ENCODE data around the gene PES1.
A peak's percentile ranks its signal among the peaks of the same experiment; 100 is the strongest.
"Not testable (repeated sequence)": the region's sequence is repeated elsewhere in the genome, so short reads cannot be mapped to it uniquely, and the experiment has no call there.

PES1 gene

DNA sequence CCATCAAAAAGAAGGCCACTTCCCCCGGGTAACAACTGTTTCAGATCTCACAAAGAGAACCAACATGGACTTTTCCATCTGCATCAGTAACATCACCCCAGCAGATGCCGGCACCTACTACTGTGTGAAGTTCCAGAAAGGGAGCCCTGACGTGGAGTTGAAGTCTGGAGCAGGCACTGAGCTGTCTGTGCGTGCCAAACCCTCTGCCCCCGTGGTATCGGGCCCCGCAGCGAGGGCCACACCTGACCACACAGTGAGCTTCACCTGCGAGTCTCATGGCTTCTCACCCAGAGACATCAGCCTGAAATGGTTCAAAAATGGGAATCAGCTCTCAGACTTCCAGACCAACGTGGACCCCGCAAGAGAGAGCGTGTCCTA lies 48.9 kb downstream of the PES1 start:
- H3K4me3 ChIP-seq (ENCODE audit: low read length), result peak overlapping the region; percentile 59
- WGBS, result 85% methylated on average over 12 of the region's 12 CpGs

DNA sequence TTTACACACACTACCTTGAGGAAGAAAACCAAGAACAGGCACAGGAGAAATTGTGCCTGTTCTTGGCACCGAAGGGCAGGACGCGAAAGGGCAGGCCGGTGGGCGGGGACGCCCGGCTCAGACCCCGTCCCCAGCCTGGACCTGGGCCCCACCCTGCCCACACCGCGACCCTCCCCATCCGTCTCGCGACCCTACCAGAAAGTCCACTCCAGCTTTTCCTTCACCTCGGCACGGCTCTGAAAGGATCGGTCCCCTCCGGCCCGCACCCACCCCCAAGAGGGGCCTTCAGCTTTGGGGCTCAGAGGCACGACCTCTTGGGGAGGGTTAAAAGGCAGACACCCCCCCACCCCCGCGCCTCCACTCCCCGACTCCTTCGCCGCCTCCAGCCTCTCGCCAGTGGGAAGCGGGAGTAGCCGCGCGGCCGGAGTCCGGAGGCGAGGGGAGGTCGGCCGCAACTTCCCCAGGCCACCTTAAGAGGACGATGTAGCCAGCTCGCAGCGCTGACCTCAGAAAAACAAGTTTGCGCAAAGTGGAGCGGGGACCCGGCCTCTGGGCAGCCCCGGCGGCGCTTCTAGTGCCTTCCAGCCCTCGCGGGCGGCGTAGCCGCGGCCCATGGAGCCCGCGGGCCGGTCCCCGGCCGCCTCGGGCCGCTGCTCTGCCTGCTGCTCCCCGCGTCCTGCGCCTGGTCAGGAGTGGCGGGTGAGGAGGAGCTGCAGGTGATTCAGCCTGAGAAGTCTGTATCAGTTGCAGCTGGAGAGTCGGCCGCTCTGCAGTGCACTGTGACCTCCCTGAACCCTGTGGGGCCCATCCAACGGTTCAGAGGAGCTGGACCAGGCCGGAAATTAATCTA lies 49.5 kb downstream of the PES1 start:
- WGBS, result 4% methylated on average over 64 of the region's 64 CpGs
- H3K9ac ChIP-seq (ENCODE audit: low read depth, low read length), result peak overlapping the region; percentile 65
- H3K4me3 ChIP-seq (ENCODE audit: low read length), result peak overlapping the region; percentile 59
- no peak overlapping the region for H3K27ac ChIP-seq (ENCODE audit: low read depth, low read length)
- peaks cover 28% of the 10 kb centered on the region for H3K27me3 ChIP-seq (ENCODE audit: insufficient read depth, low read length)
- H3K4me1 ChIP-seq (ENCODE audit: insufficient read depth, low read length), result no peaks in the 10 kb centered on the region; the same call in 1 of the 2 replicates
- H3K9me3 ChIP-seq (ENCODE audit: insufficient read depth, low read depth, low read length), result no peaks in the 10 kb centered on the region
- H3K36me3 ChIP-seq (ENCODE audit: insufficient read depth, low read length), result no peaks in the 10 kb centered on the region

More for the DNA sequence above, 48.9 kb downstream of the PES1 start:
- no peaks in the 10 kb centered on the region for H3K4me1 ChIP-seq (ENCODE audit: insufficient read depth, low read length)
- H3K27ac ChIP-seq (ENCODE audit: low read depth, low read length), result no peak overlapping the region
- peaks cover 28% of the 10 kb centered on the region for H3K27me3 ChIP-seq (ENCODE audit: insufficient read depth, low read length)
- no peaks in the 10 kb centered on the region for H3K36me3 ChIP-seq (ENCODE audit: insufficient read depth, low read length)
- H3K9ac ChIP-seq (ENCODE audit: low read depth, low read length), result peak overlapping the region; percentile 65; the same call in 1 of the 2 replicates
- H3K9me3 ChIP-seq (ENCODE audit: insufficient read depth, low read depth, low read length), result no peaks in the 10 kb centered on the region

DNA sequence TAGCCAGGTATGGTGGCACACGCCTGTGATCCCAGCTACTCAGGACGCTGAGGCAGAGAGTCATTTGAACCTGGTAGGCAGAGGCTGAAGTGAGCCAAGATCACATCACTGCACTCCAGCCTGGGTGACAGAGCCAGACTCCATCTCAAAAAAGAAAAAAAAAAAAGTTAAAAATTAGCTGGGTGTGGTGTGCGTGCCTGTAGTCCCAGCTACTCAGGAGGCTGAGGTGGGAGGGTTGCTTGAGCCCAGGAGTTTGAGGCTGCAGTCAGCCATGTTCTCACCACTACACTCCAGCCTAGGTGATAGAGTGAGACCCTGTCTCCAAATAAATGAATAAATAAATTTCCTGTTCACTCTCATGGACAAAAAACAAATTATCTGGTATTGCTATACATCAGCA lies 50.2 kb downstream of the PES1 start:
- Histone ChIP-seq H3K9ac (ENCODE audit: low read depth, low read length) (0 out of 2 replicates have a peak overlapping the region, but pooled peaks have one; percentile 65), H3K4me3 (ENCODE audit: low read length) (peak overlapping the region; percentile 59)

DNA sequence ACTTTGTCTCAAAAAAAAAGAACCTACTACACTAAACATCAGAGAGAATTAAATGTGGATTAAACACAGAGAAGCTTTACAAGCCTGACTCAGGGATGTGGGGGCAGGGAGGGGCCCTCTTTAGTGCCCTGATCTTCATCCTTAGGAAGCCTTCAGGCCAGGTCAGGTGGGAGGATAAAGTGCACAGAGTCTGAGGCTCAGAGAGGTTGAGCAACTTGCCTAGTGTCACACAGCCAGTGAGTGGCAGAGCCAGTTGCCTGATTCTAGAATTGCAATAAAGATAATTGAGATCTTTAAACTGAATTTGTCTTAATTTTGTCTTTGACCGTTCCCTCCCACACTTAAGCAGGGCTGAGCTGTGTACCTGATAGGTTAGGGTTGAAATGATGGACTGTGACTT lies 52.3 kb downstream of the PES1 start:
- no peak overlapping the region for H3K27ac ChIP-seq (ENCODE audit: low read depth, low read length)
- H3K4me1 ChIP-seq (ENCODE audit: insufficient read depth, low read length), result no peaks in the 10 kb centered on the region; the same call in 1 of the 2 replicates
- WGBS, result 100% methylated on average over 1 of the region's 1 CpG
- H3K9me3 ChIP-seq (ENCODE audit: insufficient read depth, low read depth, low read length), result no peaks in the 10 kb centered on the region
- H3K4me3 ChIP-seq (ENCODE audit: low read length), result no peak overlapping the region
- H3K27me3 ChIP-seq (ENCODE audit: insufficient read depth, low read length), result peaks cover 26% of the 10 kb centered on the region
- no peak overlapping the region for H3K9ac ChIP-seq (ENCODE audit: low read depth, low read length)
- no peaks in the 10 kb centered on the region for H3K36me3 ChIP-seq (ENCODE audit: insufficient read depth, low read length)

More for the DNA sequence above, 50.2 kb downstream of the PES1 start:
- H3K27ac ChIP-seq (ENCODE audit: low read depth, low read length); H3K36me3 ChIP-seq (ENCODE audit: insufficient read depth, low read length); H3K9me3 ChIP-seq (ENCODE audit: insufficient read depth, low read depth, low read length); H3K4me1 ChIP-seq (ENCODE audit: insufficient read depth, low read length): not testable (repeated sequence)
- WGBS, result 82% methylated on average over 3 of the region's 3 CpGs
- peaks cover 28% of the 10 kb centered on the region for H3K27me3 ChIP-seq (ENCODE audit: insufficient read depth, low read length)

DNA sequence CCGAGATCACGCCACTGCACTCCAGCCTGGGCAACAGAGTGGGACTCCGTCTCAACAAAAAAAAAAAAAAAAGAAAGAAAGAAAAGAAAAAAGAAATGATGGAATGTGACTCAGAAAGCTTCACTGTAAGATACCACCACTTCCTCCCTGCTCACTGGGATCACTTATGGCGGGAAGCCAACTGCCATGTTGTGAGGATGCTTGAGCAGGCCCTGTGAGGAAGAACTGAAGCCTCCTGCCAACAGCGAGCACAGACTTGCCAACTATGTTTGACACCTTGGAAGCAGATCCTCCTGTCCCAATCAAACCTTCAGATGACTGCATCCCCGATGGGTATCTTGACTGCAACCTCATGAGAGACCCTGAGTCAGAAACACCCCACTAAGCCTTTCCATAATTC lies 53.4 kb downstream of the PES1 start:
- no peak overlapping the region for H3K9ac ChIP-seq (ENCODE audit: low read depth, low read length)
- H3K36me3 ChIP-seq (ENCODE audit: insufficient read depth, low read length), result no peaks in the 10 kb centered on the region
- no peaks in the 10 kb centered on the region; the same call in 1 of the 2 replicates for H3K4me1 ChIP-seq (ENCODE audit: insufficient read depth, low read length)
- no peak overlapping the region for H3K27ac ChIP-seq (ENCODE audit: low read depth, low read length)
- H3K27me3 ChIP-seq (ENCODE audit: insufficient read depth, low read length), result peaks cover 18% of the 10 kb centered on the region
- H3K9me3 ChIP-seq (ENCODE audit: insufficient read depth, low read depth, low read length), result no peaks in the 10 kb centered on the region
- H3K4me3 ChIP-seq (ENCODE audit: low read length), result no peak overlapping the region
- WGBS, result 92% methylated on average over 6 of the region's 6 CpGs

DNA sequence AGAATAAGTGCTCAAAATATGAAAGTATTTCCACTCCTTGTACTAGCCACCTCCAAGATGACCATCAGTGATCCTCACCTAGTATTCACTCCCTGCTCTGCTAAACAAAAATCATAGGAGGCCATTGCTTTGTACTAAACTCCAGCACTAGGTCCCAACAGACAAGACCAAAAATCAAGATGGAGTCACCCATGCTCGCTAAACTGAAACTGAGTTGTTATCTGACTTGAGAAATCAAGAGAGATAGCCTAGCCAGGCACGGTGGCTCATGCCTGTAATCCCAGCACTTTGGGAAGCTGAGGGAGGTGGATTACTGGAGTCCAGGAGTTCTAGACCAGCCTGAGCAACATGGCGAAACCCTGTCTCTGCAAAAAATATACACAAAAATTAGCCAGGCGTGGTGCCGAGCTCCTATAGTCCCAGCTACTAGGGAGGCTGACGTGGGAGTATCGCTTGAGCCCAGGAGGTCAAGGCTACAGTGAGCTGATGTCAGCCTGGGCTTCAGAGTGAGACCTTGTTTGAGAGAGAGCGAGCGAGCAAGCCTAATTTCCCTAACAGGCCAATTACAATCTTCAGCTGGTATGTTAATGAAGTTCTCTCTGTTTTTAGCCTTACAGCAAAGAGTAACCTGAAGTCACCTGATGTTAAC lies 54.5 kb downstream of the PES1 start:
- H3K27me3 ChIP-seq (ENCODE audit: insufficient read depth, low read length), result peaks cover 9% of the 10 kb centered on the region
- H3K9ac ChIP-seq (ENCODE audit: low read depth, low read length), result no peak overlapping the region
- no peaks in the 10 kb centered on the region; the same call in 1 of the 2 replicates for H3K4me1 ChIP-seq (ENCODE audit: insufficient read depth, low read length)
- H3K36me3 ChIP-seq (ENCODE audit: insufficient read depth, low read length), result no peaks in the 10 kb centered on the region
- 79% methylated on average over 7 of the region's 9 CpGs for WGBS
- H3K9me3 ChIP-seq (ENCODE audit: insufficient read depth, low read depth, low read length), result no peaks in the 10 kb centered on the region
- no peak overlapping the region for H3K4me3 ChIP-seq (ENCODE audit: low read length)
- H3K27ac ChIP-seq (ENCODE audit: low read depth, low read length), result no peak overlapping the region; the same call in 1 of the 2 replicates

DNA sequence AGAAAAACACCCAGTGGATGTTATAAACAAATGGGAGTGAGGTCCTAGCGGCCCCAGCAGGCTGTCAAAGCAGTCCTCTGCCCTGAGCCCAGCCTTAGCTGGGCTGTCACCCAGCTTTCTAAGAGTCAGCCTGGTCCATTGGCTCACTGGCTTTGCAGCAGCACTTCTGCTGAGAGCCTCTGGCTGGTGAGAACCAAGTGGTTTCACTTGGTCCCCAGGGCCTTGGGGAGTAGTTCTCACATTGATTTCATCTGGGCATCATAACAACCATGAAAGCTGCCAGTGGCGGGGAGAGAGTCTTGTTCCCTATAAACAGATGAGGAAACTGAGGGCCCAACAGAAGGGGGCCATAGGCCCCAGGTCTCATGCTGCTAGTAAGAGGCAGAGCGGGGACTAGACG lies 56.5 kb downstream of the PES1 start:
- Histone ChIP-seq H3K36me3 (ENCODE audit: insufficient read depth, low read length) (no peaks in the 10 kb centered on the region), H3K9ac (ENCODE audit: low read depth, low read length) (no peak overlapping the region), H3K4me3 (ENCODE audit: low read length) (no peak overlapping the region), H3K9me3 (ENCODE audit: insufficient read depth, low read depth, low read length) (no peaks in the 10 kb centered on the region), H3K27ac (ENCODE audit: low read depth, low read length) (no peak overlapping the region), H3K27me3 (ENCODE audit: insufficient read depth, low read length) (no peaks in the 10 kb centered on the region), H3K4me1 (ENCODE audit: insufficient read depth, low read length) (no peaks in the 10 kb centered on the region; the same call in 1 of the 2 replicates)
- 92% methylated on average over 4 of the region's 4 CpGs for WGBS

DNA sequence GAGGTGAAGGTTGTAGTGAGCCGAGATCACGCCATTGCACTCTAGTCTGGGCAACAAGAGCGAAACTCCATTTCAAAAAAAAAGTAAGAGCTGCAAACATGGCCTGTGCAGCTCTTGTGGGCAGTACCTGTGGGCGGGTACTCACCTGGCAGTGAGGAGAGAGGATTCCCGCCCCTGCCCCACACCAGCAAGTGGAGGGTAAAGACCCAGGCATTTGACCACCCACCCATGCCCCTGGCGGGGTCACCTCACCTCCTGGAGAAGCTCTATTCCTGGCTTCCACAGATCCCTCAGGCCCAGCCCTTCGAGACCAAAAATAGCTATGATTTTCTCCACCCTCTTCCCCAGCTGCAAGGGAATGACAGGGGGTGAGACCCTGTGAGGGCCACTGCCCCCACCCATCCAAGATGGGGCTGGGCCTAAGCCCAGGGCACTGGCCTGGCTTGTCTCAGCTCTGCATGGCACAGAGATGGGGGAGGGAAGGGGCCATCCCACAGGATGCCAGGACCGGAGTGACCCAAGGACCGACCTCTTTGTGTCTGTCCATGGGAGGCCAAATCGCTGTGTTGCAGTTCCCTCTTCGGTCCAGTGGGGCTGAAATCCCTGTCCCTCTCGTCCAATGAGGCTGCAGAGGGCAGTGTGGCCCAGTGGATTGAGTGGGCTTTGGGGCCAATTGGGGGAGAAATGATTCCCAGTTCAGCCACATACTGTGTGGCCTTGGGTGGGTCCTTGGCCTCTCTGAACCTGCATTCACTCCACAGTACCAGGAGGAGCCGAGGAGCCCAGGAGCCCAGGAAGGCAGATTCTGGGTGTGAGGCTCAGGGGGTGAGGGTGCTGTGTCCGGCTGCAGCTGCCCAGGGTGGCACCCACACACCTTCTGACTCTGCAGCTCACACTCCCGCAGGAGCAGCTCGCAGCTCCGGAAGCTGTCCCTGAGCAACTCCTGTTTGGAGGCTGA lies 59.8 kb downstream of the PES1 start:
- Histone ChIP-seq H3K9ac (ENCODE audit: low read depth, low read length) (no peak overlapping the region), H3K4me3 (ENCODE audit: low read length) (no peak overlapping the region), H3K36me3 (ENCODE audit: insufficient read depth, low read length) (no peaks in the 10 kb centered on the region), H3K27ac (ENCODE audit: low read depth, low read length) (no peak overlapping the region), H3K4me1 (ENCODE audit: insufficient read depth, low read length) (no peaks in the 10 kb centered on the region), H3K9me3 (ENCODE audit: insufficient read depth, low read depth, low read length) (no peaks in the 10 kb centered on the region), H3K27me3 (ENCODE audit: insufficient read depth, low read length) (no peaks in the 10 kb centered on the region)
- 88% methylated on average over 17 of the region's 17 CpGs for WGBS

DNA sequence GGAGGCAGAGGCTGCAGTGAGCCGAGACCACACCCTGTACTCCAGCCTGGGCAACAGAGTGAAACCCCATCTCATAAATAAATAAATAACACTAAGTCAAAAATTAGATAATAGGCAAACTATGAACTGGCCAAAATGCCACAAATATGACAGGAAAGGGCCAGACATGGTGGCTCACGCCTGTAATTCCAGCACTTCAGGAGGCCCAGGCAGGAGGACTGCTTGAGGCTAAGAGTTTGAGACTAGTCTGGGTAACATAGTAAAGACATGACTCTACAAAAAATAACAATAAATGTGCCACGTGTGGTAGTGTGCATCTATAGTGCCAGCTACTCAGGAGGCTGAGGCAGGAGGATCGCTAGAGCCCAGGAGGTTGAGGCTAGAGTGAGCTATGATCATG lies 65.1 kb downstream of the PES1 start:
- no peak overlapping the region for H3K4me3 ChIP-seq (ENCODE audit: low read length)
- no peaks in the 10 kb centered on the region for H3K36me3 ChIP-seq (ENCODE audit: insufficient read depth, low read length)
- H3K9me3 ChIP-seq (ENCODE audit: insufficient read depth, low read depth, low read length), result no peaks in the 10 kb centered on the region
- H3K9ac ChIP-seq (ENCODE audit: low read depth, low read length), result no peak overlapping the region
- H3K27me3 ChIP-seq (ENCODE audit: insufficient read depth, low read length), result no peaks in the 10 kb centered on the region
- H3K4me1 ChIP-seq (ENCODE audit: insufficient read depth, low read length), result no peaks in the 10 kb centered on the region
- H3K27ac ChIP-seq (ENCODE audit: low read depth, low read length), result no peak overlapping the region
- WGBS, result 96% methylated on average over 4 of the region's 4 CpGs

All from HUES64 (cell line).